Spleen (tissue), 11 donors: Measurements from ENCODE around the gene GSG1L. TPM values are rescaled to one million over a fixed set of nuclear protein-coding genes. Genes with fewer than 3 reads are reported as not detected.

ENCODE experiments used
- DNase-seq: peaks from one replicate; pipeline ENCODE4 v3.0.0-alpha.2; 2020
- H3K27ac ChIP-seq, 8 donors: fragments of 200-600 bp; sonication (generic) in 7 of 8; 1 replicate in 4 of 8; 2 replicates in 4 of 8; pipeline versions ENCODE4 v1.5.0 to v1.8.0; 2016 to 2021; ENCODE audit warnings: inconsistent platforms in 4 of 8, mild to moderate bottlenecking in 4 of 8, moderate library complexity in 1 of 8
- H3K27me3 ChIP-seq, 7 donors: fragments of 200-600 bp; sonication (generic) in 6 of 7; replicated peaks in 1 of 7; 1 replicate in 4 of 7; 2 replicates in 3 of 7; pipeline versions ENCODE4 v1.5.0 to v1.8.0; 2016 to 2021; ENCODE audit warnings: inconsistent platforms in 3 of 7, mild to moderate bottlenecking in 1 of 7
- H3K36me3 ChIP-seq, 6 donors: fragments of 200-600 bp; sonication (generic) in 5 of 6; 1 replicate in 4 of 6; 2 replicates in 2 of 6; pipeline versions ENCODE4 v1.5.0 to v1.8.0; 2016 to 2021; ENCODE audit warnings: inconsistent platforms in 2 of 6
- H3K4me1 ChIP-seq, 6 donors: fragments of 200-600 bp; sonication (generic) in 5 of 6; 1 replicate in 3 of 6; 2 replicates in 3 of 6; pipeline versions ENCODE4 v1.5.0 to v1.8.0; 2016 to 2021; ENCODE audit warnings: inconsistent platforms in 3 of 6
- H3K4me3 ChIP-seq, 8 donors: fragments of 200-600 bp; sonication (generic) in 7 of 8; 1 replicate in 4 of 8; 2 replicates in 4 of 8; pipeline versions ENCODE4 v1.5.0 to v1.8.0; 2016 to 2021; ENCODE audit warnings: inconsistent platforms in 4 of 8, mild to moderate bottlenecking in 4 of 8, moderate library complexity in 2 of 8
- H3K9me3 ChIP-seq, 8 donors: fragments of 200-600 bp; sonication (generic) in 7 of 8; 1 replicate in 4 of 8; 2 replicates in 4 of 8; pipeline versions ENCODE4 v1.5.0 to v1.8.0; 2016 to 2021; ENCODE audit warnings: inconsistent platforms in 4 of 8
- POLR2A ChIP-seq, 3 donors: fragments of 450-650 bp; IDR thresholded peaks; one replicate each; pipeline ENCODE4 v1.5.1; 2017; ENCODE audit warnings: antibody characterized with exemption in 3 of 3, mild to moderate bottlenecking in 1 of 3
- POLR2AphosphoS5 ChIP-seq, 3 donors: sonication (generic); formaldehyde crosslinking; IDR thresholded peaks; one replicate each; pipeline ENCODE4 v1.5.1; 2017; ENCODE audit warnings: antibody characterized with exemption in 3 of 3
- WGBS, 5 donors: extraction: QIAGEN DNeasy Blood & Tissue Kit in 3 of 5; methylation state at CpG; one replicate each; pipeline versions ENCODE4 v1.1.5 to v1.1.7; 2013 to 2018; 5-methylcytosine and 5-hydroxymethylcytosine counted together
- intact Hi-C: fragments of 100-400 bp; cut with DNase I; formaldehyde crosslinking; loops from one replicate; pipeline ENCODE4 v1.15.0; 2023; ENCODE audit warnings: low total_unique reads
- polyA plus RNA-seq, 3 donors: library from polyadenylated mRNA; stranded (reverse); fragments of 200-250 nt; gene quantifications; one replicate each; pipeline ENCODE4 v1.2.1, GENCODE V29; 2013
- total RNA-seq, 7 donors: library from RNA; depleted of rRNA in 3 of 7; stranded (reverse); fragments of >200 nt in 3 of 7; fragmentation: NEBNext Ultra II Directional in 4 of 7; extraction: Animal tissue kit (Norgen Biotek cat#: 25700) in 4 of 7; gene quantifications; one replicate each; pipeline versions ENCODE4 v1.1.0 to v1.2.1, GENCODE V29; 2016 to 2021
- TF ChIP-seq, protein P1 (sequence below), 11 experiments: fragments of 200-600 bp in 7 of 11; fragments of 450-650 bp in 4 of 11; sonication (generic) in 4 of 11; IDR thresholded peaks in 8 of 11; conservative IDR thresholded peaks in 3 of 11; 1 replicate in 7 of 11; 2 replicates in 4 of 11; pipeline versions ENCODE4 v1.4.0 to v1.8.0; 2016 to 2021; ENCODE audit warnings: antibody characterized with exemption in 11 of 11, inconsistent platforms in 4 of 11, mild to moderate bottlenecking in 1 of 11
- donor health status: healthy with polysubstance abuse.
- donor health status: DM: no; HTN: no; CAD: no; lungs with moderate emphysema.
- donor health status: DM: no; HTN: no; CAD: no.
- donor health status: Bipolar disorder and iron deficiency.
- donor health status: healthy.
- donor health status: DM: no; HTN: no; CAD: no.
- donor health status: DM: yes; HTN: yes; CAD: no.

GSG1L gene
- total and polyA plus RNA-seq, 10 donors: 0.22 to 0.58 (median 0.43) TPM; not detected in 6

DNA sequence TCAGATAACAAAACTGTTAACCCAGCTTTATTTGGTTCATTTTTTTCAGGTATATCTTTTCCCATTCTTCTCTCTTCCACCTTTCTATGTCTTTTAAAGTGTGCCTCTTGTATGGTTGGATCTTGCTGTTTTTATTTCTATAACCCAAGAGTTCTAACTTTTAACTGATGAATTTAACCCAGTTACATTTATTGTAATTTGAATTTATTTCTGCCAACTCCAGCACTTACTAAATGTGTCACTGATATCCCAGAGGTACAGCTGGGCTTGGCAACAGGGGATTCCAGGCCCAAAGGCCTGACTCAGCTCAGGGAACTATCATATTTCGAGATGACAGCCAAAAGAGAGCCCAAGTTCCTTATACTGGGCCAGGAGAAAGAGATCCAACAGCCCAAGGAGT lies 200.1 kb downstream of the GSG1L start:
- Histone ChIP-seq H3K27ac (no peak overlapping the region), H3K36me3 (no peaks in the 10 kb centered on the region), H3K9me3 (peaks cover 3 to 58% (median 40%) of the 10 kb centered on the region in 8 donors), H3K27me3 (no peaks in the 10 kb centered on the region), H3K4me1 (no peaks in the 10 kb centered on the region), H3K4me3 (no peak overlapping the region)
- intact Hi-C loops: no loop called here
- DNase-seq: no peak
- TF ChIP-seq POLR2AphosphoS5 (IDR thresholded peaks at IDR 0.05): no peak
- TF ChIP-seq, protein P1, sequence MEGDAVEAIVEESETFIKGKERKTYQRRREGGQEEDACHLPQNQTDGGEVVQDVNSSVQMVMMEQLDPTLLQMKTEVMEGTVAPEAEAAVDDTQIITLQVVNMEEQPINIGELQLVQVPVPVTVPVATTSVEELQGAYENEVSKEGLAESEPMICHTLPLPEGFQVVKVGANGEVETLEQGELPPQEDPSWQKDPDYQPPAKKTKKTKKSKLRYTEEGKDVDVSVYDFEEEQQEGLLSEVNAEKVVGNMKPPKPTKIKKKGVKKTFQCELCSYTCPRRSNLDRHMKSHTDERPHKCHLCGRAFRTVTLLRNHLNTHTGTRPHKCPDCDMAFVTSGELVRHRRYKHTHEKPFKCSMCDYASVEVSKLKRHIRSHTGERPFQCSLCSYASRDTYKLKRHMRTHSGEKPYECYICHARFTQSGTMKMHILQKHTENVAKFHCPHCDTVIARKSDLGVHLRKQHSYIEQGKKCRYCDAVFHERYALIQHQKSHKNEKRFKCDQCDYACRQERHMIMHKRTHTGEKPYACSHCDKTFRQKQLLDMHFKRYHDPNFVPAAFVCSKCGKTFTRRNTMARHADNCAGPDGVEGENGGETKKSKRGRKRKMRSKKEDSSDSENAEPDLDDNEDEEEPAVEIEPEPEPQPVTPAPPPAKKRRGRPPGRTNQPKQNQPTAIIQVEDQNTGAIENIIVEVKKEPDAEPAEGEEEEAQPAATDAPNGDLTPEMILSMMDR (IDR thresholded peaks at IDR 0.05 in 8 of 11, conservative IDR thresholded peaks at IDR 0.05 in 3 of 11): no peak
- no peak for TF ChIP-seq POLR2A (IDR thresholded peaks at IDR 0.05)
- 52 to 93% (median 71%) methylated on average over 1 of the region's 1 CpG for WGBS, 5 donors

DNA sequence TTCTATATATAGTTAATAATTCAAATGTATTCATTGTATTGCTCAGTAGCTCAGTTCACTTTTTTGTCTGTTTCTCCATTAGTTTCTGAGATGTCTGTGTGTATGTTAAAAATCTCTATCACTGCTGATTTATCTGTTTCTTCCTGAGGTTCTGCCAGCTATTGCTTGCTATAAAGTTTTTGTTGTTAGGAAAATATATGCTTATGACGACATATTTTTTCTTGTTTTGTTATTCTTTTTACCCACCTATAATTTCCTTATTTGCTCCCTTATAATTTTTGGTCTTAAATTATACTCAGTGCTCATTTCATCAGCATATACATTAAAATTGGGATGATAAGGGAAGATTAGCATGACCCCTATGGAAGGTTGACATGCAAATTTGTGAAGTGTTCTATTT lies 200.6 kb downstream of the GSG1L start:
- peaks cover 3 to 58% (median 40%) of the 10 kb centered on the region in 8 donors for H3K9me3 ChIP-seq
- no peak for TF ChIP-seq POLR2AphosphoS5 (IDR thresholded peaks at IDR 0.05)
- no peak for TF ChIP-seq POLR2A (IDR thresholded peaks at IDR 0.05)
- TF ChIP-seq, protein P1 (IDR thresholded peaks at IDR 0.05 in 8 of 11, conservative IDR thresholded peaks at IDR 0.05 in 3 of 11): no peak
- no peaks in the 10 kb centered on the region for H3K36me3 ChIP-seq
- no peaks in the 10 kb centered on the region for H3K27me3 ChIP-seq
- intact Hi-C loops: no loop called here
- no peak for DNase-seq
- no peak overlapping the region for H3K4me3 ChIP-seq
- 85 to 100% (median 96%) methylated on average over 1 of the region's 1 CpG for WGBS, 5 donors
- no peaks in the 10 kb centered on the region for H3K4me1 ChIP-seq
- H3K27ac ChIP-seq: no peak overlapping the region

DNA sequence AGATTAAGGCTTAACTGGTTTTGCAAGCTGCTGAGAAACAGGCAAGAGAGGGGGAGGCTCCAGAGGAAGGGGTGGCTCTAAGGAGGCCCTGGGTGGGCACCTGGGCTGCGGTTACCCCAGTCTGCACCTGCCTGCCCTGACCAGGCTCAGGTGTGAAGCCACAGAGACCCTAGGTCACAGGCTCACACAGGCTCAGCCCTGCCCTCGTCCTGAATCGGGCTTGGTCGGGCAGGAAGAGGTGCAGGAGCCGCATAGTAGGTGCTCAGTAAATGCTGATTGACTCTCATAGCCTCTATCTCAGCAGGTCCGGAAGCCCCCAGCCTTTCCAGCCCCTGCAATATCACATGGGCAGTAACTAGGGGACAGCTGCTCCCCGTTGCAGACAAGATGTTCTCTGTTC lies 203.4 kb downstream of the GSG1L start:
- H3K27me3 ChIP-seq: peaks cover 0 to 5% (median 0%) of the 10 kb centered on the region in 7 donors
- peaks cover 3 to 38% (median 31%) of the 10 kb centered on the region in 8 donors for H3K9me3 ChIP-seq
- no peak for DNase-seq
- no peak for TF ChIP-seq POLR2AphosphoS5 (IDR thresholded peaks at IDR 0.05)
- TF ChIP-seq, protein P1 (IDR thresholded peaks at IDR 0.05 in 8 of 11, conservative IDR thresholded peaks at IDR 0.05 in 3 of 11): no peak
- no peak for TF ChIP-seq POLR2A (IDR thresholded peaks at IDR 0.05)
- no peak overlapping the region for H3K27ac ChIP-seq
- H3K4me1 ChIP-seq: no peaks in the 10 kb centered on the region
- no peak overlapping the region for H3K4me3 ChIP-seq
- H3K36me3 ChIP-seq: no peaks in the 10 kb centered on the region
- 69 to 85% (median 80%) methylated on average over 7 of the region's 7 CpGs for WGBS, 5 donors
- intact Hi-C loops: no loop called here

DNA sequence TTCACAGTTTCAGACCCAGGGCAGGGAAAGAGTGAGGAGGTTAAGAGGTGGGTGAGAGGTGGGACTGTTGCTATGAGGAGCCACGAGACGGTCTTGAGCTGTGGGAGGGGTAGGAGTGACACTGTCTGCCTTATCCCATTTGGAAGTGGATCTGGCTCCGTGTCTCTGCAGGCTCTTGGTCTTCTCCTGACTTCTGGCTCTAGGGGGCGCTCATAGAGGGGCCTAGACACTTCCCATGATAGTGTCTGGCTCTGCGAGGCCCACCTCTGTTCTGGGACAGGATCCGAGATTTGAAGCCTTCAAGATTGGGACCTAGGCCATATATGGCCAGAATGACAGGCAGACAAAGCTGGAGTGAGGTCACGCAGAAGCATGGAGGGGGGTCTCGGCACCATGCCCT lies 204.5 kb downstream of the GSG1L start:
- H3K9me3 ChIP-seq: peaks cover 3 to 27% (median 22%) of the 10 kb centered on the region in 8 donors
- TF ChIP-seq, protein P1 (IDR thresholded peaks at IDR 0.05 in 8 of 11, conservative IDR thresholded peaks at IDR 0.05 in 3 of 11): no peak
- TF ChIP-seq POLR2A (IDR thresholded peaks at IDR 0.05) (no peak), POLR2AphosphoS5 (IDR thresholded peaks at IDR 0.05) (no peak)
- H3K4me1 ChIP-seq: no peaks in the 10 kb centered on the region
- no peak overlapping the region for H3K4me3 ChIP-seq
- H3K27me3 ChIP-seq: peaks cover 0 to 14% (median 0%) of the 10 kb centered on the region in 7 donors
- 54 to 61% (median 58%) methylated on average over 8 of the region's 8 CpGs for WGBS, 5 donors
- no peak overlapping the region for H3K27ac ChIP-seq
- no peaks in the 10 kb centered on the region for H3K36me3 ChIP-seq
- DNase-seq: no peak
- intact Hi-C loops: no loop called here
